ENCODE measurements around the gene ZDHHC9. TPM values are rescaled to one million over a fixed set of nuclear protein-coding genes. Genes with fewer than 3 reads are reported as not detected.

The ZDHHC9 gene
- total and polyA plus RNA-seq, 2 of the 4 experiments (the other 2 are of a cell fraction), result 17.7 to 28.4 TPM

DNA sequence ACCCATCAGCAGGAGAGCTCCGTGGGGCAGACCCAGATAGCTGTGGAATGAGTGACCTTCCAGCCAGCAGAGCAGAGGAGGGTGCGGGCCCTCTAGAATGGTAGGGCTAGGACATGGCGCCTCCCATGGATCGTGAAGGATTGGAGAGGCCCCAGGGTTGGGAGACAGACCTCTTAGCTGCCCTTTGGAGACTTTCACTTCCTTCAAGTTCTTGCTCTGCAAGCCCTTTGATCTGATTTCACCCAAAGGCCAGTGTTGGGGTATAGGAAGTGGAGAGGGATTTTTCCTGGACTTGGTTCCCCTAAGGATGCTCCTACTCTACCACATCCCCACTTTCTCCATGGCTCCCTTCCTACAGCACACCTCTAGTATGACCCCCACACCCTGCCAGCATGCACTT is 61.0 kb downstream of the ZDHHC9 start:
- BruUV-seq (replicated peaks), result no TSS peak
- no peak overlapping the region for H2BK120ac ChIP-seq (ENCODE audit: low read depth, low read length)
- no peak overlapping the region for H4K8ac ChIP-seq (ENCODE audit: low read depth in 2 of 2, low read length in 2 of 2)
- intact Hi-C loops (cut with micrococcal nuclease), result no loop called here
- dilution Hi-C loops (cut with HindIII; ENCODE audit: low sequenced_read_pairs, unreplicated experiment), result no loop called here
- H3K4me2 ChIP-seq (ENCODE audit: low read depth, low read length), result no peak overlapping the region
- WGBS, 2 experiments (ENCODE audit: extremely low coverage in 2 of 2, insufficient read length in 1 of 2), result no CpG with 5 or more reads among the region's 4 CpGs
- H3K4ac ChIP-seq (ENCODE audit: low read depth, low read length), result no peak overlapping the region
- no peak overlapping the region for H3K4me3 ChIP-seq (ENCODE audit: insufficient read depth, low read depth, low read length)
- H3K4me1 ChIP-seq (ENCODE audit: control insufficient read depth, insufficient read depth, low read length), result no peaks in the 10 kb centered on the region
- H2BK15ac ChIP-seq (ENCODE audit: low read depth, low read length), result no peak overlapping the region
- no peak overlapping the region for H2BK5ac ChIP-seq (ENCODE audit: low read depth, low read length, poor library complexity, severe bottlenecking)
- H4K91ac ChIP-seq (ENCODE audit: insufficient read depth, low read depth, low read length), result no peak overlapping the region
- H3K27me3 ChIP-seq (ENCODE audit: control insufficient read depth, insufficient read depth, low read length), result peaks cover 21% of the 10 kb centered on the region
- ChIA-PET CTCF (no interaction called here), POLR2A (ENCODE audit: unreplicated experiment) (no interaction called here)
- H3K27ac ChIP-seq (ENCODE audit: insufficient read depth, low read length), result no peak overlapping the region
- in situ Hi-C loops (cut with MboI; ENCODE audit: low sequenced_read_pairs), result no loop called here
- H3K23ac ChIP-seq (ENCODE audit: low read depth, low read length), result no peak overlapping the region
- H3K9me1 ChIP-seq (ENCODE audit: insufficient read depth, low read length), result no peaks in the 10 kb centered on the region
- H2AFZ ChIP-seq (replicated peaks; ENCODE audit: low read length, poor library complexity), result no peak overlapping the region
- H3K18ac ChIP-seq (ENCODE audit: low read depth, low read length), result no peak overlapping the region
- ATAC-seq (ENCODE audit: low read depth) (no peak), DNase-seq (no peak)
- no peak overlapping the region for H3K14ac ChIP-seq (replicated peaks; ENCODE audit: low read depth, low read length)
- no peak for TF ChIP-seq RAD21 (IDR thresholded peaks at IDR 0.05; ENCODE audit: low read length)
- no peak overlapping the region for H2BK20ac ChIP-seq (ENCODE audit: low read depth, low read length)
- peaks cover 3% of the 10 kb centered on the region; the same call in 1 of the 2 replicates for H3K9me3 ChIP-seq (ENCODE audit: control insufficient read depth, insufficient read depth, low read length)
- no peak overlapping the region for H2AK9ac ChIP-seq (replicated peaks; ENCODE audit: low read depth, low read length, poor library complexity)
- H3K36me3 ChIP-seq (ENCODE audit: control insufficient read depth, insufficient read depth, low read length), result no peaks in the 10 kb centered on the region
- no peak overlapping the region for H3K9ac ChIP-seq (ENCODE audit: low read depth, low read length)
- no peak overlapping the region for H3K56ac ChIP-seq (ENCODE audit: extremely low read depth, insufficient read depth, low read length)
- no peak overlapping the region for H2AK5ac ChIP-seq (ENCODE audit: low read depth, low read length)
- H3K79me1 ChIP-seq (ENCODE audit: low read depth in 1 of 2, low read length in 2 of 2), result no peaks in the 10 kb centered on the region
- no peak overlapping the region for H4K5ac ChIP-seq (ENCODE audit: low read depth, low read length)
- no peaks in the 10 kb centered on the region; the same call in 1 of the 2 replicates for H4K20me1 ChIP-seq (ENCODE audit: insufficient read depth, low read length)

Data from IMR-90 (cell line).